Germinal center (tissue), 1 donor: ENCODE data around the gene NRCAM.

Experiments
- DNase-seq: peaks from one replicate; pipeline ENCODE4 v3.0.0; 2012; ENCODE audit warnings: mixed read lengths, low spot score

The NRCAM gene

GRCh38 chr7:108424013-108424412 lies 32.2 kb downstream of the NRCAM start:
- DNase-seq, result no peak

- no peak for DNase-seq
Measured at GRCh38 chr7:108423089-108423989, 32.9 kb downstream of the NRCAM start.

GRCh38 chr7:108421720-108422331 lies 34.4 kb downstream of the NRCAM start:
- no peak for DNase-seq

GRCh38 chr7:108419961-108420908 lies 36.0 kb downstream of the NRCAM start:
- DNase-seq, result no peak

GRCh38 chr7:108418946-108419345 lies 37.3 kb downstream of the NRCAM start:
- DNase-seq, result no peak

GRCh38 chr7:108417926-108418325 lies 38.3 kb downstream of the NRCAM start:
- no peak for DNase-seq

- DNase-seq, result no peak
Measured at GRCh38 chr7:108417144-108417543, 39.1 kb downstream of the NRCAM start.

- DNase-seq, result peak; percentile 66
Measured at GRCh38 chr7:108415821-108416536, 40.3 kb downstream of the NRCAM start.

GRCh38 chr7:108415084-108415483 lies 41.2 kb downstream of the NRCAM start:
- DNase-seq, result no peak

- DNase-seq, result no peak
Measured at GRCh38 chr7:108413782-108414492, 42.3 kb downstream of the NRCAM start.

GRCh38 chr7:108413337-108413736 lies 42.9 kb downstream of the NRCAM start:
- no peak for DNase-seq

GRCh38 chr7:108409146-108409545 lies 47.1 kb downstream of the NRCAM start:
- DNase-seq, result no peak

- DNase-seq, result no peak
Measured at GRCh38 chr7:108408296-108408991, 47.8 kb downstream of the NRCAM start.

GRCh38 chr7:108407676-108408075 lies 48.6 kb downstream of the NRCAM start:
- no peak for DNase-seq

- no peak for DNase-seq
Measured at GRCh38 chr7:108406222-108406890, 49.9 kb downstream of the NRCAM start.

GRCh38 chr7:108404509-108405420 lies 51.5 kb downstream of the NRCAM start:
- DNase-seq, result no peak

- DNase-seq, result no peak
Measured at GRCh38 chr7:108403597-108404217, 52.5 kb downstream of the NRCAM start.

GRCh38 chr7:108402865-108403264 lies 53.4 kb downstream of the NRCAM start:
- DNase-seq, result no peak
